ENCODE measurements around the gene TMC8.

TMC8 gene

GRCh38 chr17:78124081-78124835 is 6.3 kb upstream of the TMC8 start:
- DNase-seq, result peak; percentile 26

GRCh38 chr17:78124836-78125137 is 5.8 kb upstream of the TMC8 start:
- no peak for DNase-seq

GRCh38 chr17:78125138-78125913 is 5.2 kb upstream of the TMC8 start:
- DNase-seq, result peak; percentile 38

- DNase-seq, result no peak
Measured at GRCh38 chr17:78125976-78126894, 4.3 kb upstream of the TMC8 start.

GRCh38 chr17:78126895-78127238 is 3.7 kb upstream of the TMC8 start:
- peak; percentile 10 for DNase-seq

GRCh38 chr17:78127239-78127887 is 3.2 kb upstream of the TMC8 start:
- DNase-seq, result peak; percentile 79

- peak; percentile 18 for DNase-seq
Measured at GRCh38 chr17:78127888-78128550, 2.6 kb upstream of the TMC8 start.

- DNase-seq, result peak; percentile 78
Measured at GRCh38 chr17:78128551-78129350, 1.8 kb upstream of the TMC8 start, which contains the start of gene TMC6. TMC6 (minus strand) TSS chr17:78128755; CDS start chr17:78126832, 1,923 bp downstream.

- DNase-seq, result peak; percentile 60
Measured at GRCh38 chr17:78129351-78130089, 1.1 kb upstream of the TMC8 start.

GRCh38 chr17:78130090-78130436 is 508 bp upstream of the TMC8 start:
- peak; percentile 35 for DNase-seq

GRCh38 chr17:78131172-78132083 is 857 bp downstream of the TMC8 start:
- DNase-seq, result peak; percentile 40

GRCh38 chr17:78132084-78132676 is 1.6 kb downstream of the TMC8 start:
- DNase-seq, result peak; percentile 78

GRCh38 chr17:78132767-78133178 is 2.2 kb downstream of the TMC8 start:
- no peak for DNase-seq

GRCh38 chr17:78133179-78133951 is 2.8 kb downstream of the TMC8 start:
- DNase-seq, result peak; percentile 9

GRCh38 chr17:78133971-78134898 is 3.7 kb downstream of the TMC8 start:
- peak; percentile 89 for DNase-seq

GRCh38 chr17:78134899-78135385 is 4.4 kb downstream of the TMC8 start:
- no peak for DNase-seq
